Testis (tissue), 3 donors: ENCODE measurements around the gene CRIM1. TPM values are rescaled to one million over a fixed set of nuclear protein-coding genes. Genes with fewer than 3 reads are reported as not detected.

ENCODE experiments used
- DNase-seq: peaks from one replicate; pipeline ENCODE4 v3.0.0-alpha.2; 2019
- H3K27ac ChIP-seq, 2 donors: fragments of 200-600 bp; sonication (generic); one replicate each; pipeline ENCODE4 v1.5.1; 2019
- H3K27me3 ChIP-seq: fragments of 200-600 bp; sonication (generic); one replicate; pipeline ENCODE4 v1.5.1; 2019
- H3K36me3 ChIP-seq: fragments of 200-600 bp; sonication (generic); one replicate; pipeline ENCODE4 v1.5.1; 2017; ENCODE audit warnings: low read depth; ENCODE audit errors: missing control alignments
- H3K4me1 ChIP-seq: fragments of 200-600 bp; sonication (generic); one replicate; pipeline ENCODE4 v1.5.1; 2019
- H3K4me3 ChIP-seq, 2 donors: fragments of 200-600 bp; sonication (generic); one replicate each; pipeline ENCODE4 v1.5.1; 2017 to 2019
- H3K9me3 ChIP-seq: fragments of 200-600 bp; sonication (generic); one replicate; pipeline ENCODE4 v1.5.1; 2017
- POLR2A ChIP-seq: fragments of 450-650 bp; IDR thresholded peaks from one replicate; pipeline ENCODE4 v1.6.1; 2017; ENCODE audit warnings: antibody characterized with exemption, mild to moderate bottlenecking, moderate library complexity
- WGBS, 2 donors: methylation state at CpG; one replicate each; pipeline ENCODE4 v1.1.5; 2018; 5-methylcytosine and 5-hydroxymethylcytosine counted together
- intact Hi-C: fragments of 100-400 bp; cut with DNase I; formaldehyde crosslinking; loops from one replicate; pipeline ENCODE4 v1.15.1; 2023; ENCODE audit warnings: low total_unique reads
- polyA plus RNA-seq: library from polyadenylated mRNA; stranded (reverse); fragments of 350-450 nt; fragmentation: Illumina TruSeq; extraction: RNeasy Lipid Tissue Mini Kit (QIAGEN cat#74804); gene quantifications from one replicate; pipeline ENCODE4 v1.2.3, GENCODE V29; 2014; ENCODE audit warnings: low read depth, low replicate concordance; ENCODE audit not compliant: insufficient read depth
- total RNA-seq, 2 donors: library from RNA; depleted of rRNA; stranded (reverse); fragments of >200 nt; gene quantifications; one replicate each; pipeline ENCODE4 v1.2.3, GENCODE V29; 2016
- TF ChIP-seq, protein P1 (sequence below), 3 experiments: fragments of 450-650 bp in 2 of 3; fragments of 200-600 bp in 1 of 3; sonication (generic) in 1 of 3; IDR thresholded peaks; one replicate each; pipeline ENCODE4 v1.5.1; 2016 to 2019; ENCODE audit warnings: antibody characterized with exemption in 3 of 3, mild to moderate bottlenecking in 2 of 3, moderate library complexity in 1 of 3

The CRIM1 gene
- total and polyA plus RNA-seq, 3 donors from 2014 or later: 38.2 to 94.1 (median 68.4) TPM

DNA sequence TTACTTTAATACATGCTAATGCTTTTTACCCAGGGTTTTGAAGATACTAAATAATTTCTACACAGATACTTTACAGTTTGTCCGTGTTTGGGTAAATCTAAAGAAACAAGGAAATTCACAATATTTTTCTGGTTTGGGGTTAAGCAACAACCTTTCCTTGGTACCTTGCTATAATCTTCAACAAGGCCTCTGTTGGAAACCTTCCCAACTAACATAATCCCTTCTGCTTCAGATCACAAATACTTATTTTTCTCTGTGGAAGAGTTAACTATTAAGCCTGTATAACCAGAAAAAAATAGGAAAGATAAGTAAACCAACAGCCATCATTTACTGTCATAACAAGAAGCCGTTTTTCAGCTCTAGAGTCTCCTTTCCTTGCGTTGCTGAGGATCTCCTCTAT is 227.4 kb downstream of the CRIM1 start:
- Histone ChIP-seq H3K27me3 (no peaks in the 10 kb centered on the region), H3K27ac (no peak overlapping the region), H3K4me1 (no peaks in the 10 kb centered on the region), H3K36me3 (no peaks in the 10 kb centered on the region), H3K9me3 (no peaks in the 10 kb centered on the region), H3K4me3 (no peak overlapping the region)
- WGBS, 2 donors: 50 to 78% methylated on average over 3 of the region's 3 CpGs
- no peak for DNase-seq
- TF ChIP-seq, protein P1, sequence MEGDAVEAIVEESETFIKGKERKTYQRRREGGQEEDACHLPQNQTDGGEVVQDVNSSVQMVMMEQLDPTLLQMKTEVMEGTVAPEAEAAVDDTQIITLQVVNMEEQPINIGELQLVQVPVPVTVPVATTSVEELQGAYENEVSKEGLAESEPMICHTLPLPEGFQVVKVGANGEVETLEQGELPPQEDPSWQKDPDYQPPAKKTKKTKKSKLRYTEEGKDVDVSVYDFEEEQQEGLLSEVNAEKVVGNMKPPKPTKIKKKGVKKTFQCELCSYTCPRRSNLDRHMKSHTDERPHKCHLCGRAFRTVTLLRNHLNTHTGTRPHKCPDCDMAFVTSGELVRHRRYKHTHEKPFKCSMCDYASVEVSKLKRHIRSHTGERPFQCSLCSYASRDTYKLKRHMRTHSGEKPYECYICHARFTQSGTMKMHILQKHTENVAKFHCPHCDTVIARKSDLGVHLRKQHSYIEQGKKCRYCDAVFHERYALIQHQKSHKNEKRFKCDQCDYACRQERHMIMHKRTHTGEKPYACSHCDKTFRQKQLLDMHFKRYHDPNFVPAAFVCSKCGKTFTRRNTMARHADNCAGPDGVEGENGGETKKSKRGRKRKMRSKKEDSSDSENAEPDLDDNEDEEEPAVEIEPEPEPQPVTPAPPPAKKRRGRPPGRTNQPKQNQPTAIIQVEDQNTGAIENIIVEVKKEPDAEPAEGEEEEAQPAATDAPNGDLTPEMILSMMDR (IDR thresholded peaks at IDR 0.05): no peak
- TF ChIP-seq POLR2A: no peak
- intact Hi-C loops: no loop called here

DNA sequence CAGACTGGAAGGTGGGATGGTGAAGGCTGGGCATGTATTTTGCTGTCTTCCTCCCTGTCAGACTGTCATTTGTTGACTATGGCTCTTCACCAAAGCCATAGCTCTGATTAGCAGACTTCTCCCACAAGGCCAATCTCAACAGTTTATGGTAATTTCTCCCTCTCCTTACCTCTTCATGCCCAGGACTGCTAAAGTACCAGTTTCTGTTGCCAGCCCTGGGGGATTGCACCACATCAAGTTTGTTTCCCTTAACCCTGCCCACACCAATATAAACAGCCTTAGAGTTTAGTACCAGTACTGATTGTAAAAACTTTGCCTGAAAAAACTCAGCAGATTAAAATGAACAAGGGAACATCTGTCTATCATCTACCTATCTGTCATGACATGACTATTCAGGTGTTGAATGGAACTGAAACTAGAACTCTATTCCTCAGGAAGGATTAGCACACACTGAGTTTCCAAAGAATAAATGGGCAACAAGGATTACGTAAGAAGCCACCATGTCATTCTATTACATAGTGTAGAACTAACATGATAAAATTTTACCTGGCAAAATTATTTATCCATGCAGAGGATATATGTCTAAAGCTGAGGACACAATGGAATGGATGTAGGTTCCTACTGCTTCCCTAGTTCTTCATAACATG is 228.7 kb downstream of the CRIM1 start:
- 97 to 100% methylated on average over 1 of the region's 1 CpG for WGBS, 2 donors
- Histone ChIP-seq H3K4me3 (no peak overlapping the region), H3K36me3 (no peaks in the 10 kb centered on the region), H3K4me1 (no peaks in the 10 kb centered on the region), H3K27ac (no peak overlapping the region), H3K9me3 (no peaks in the 10 kb centered on the region), H3K27me3 (no peaks in the 10 kb centered on the region)
- DNase-seq: no peak
- TF ChIP-seq, protein P1 (IDR thresholded peaks at IDR 0.05): no peak
- TF ChIP-seq POLR2A: no peak
- intact Hi-C loops: no loop called here

- intact Hi-C loops: no loop called here
- no peak overlapping the region for H3K27ac ChIP-seq
- H3K36me3 ChIP-seq: no peaks in the 10 kb centered on the region
- H3K4me1 ChIP-seq: no peaks in the 10 kb centered on the region
- H3K4me3 ChIP-seq: no peak overlapping the region
- H3K9me3 ChIP-seq: no peaks in the 10 kb centered on the region
- DNase-seq: no peak
- TF ChIP-seq, protein P1 (IDR thresholded peaks at IDR 0.05): no peak
- no peak for TF ChIP-seq POLR2A
- WGBS, 2 donors: 92 to 98% methylated on average over 6 of the region's 6 CpGs
- no peaks in the 10 kb centered on the region for H3K27me3 ChIP-seq
Observed at GRCh38 chr2:36586672-36587071, 231.1 kb downstream of the CRIM1 start.

DNA sequence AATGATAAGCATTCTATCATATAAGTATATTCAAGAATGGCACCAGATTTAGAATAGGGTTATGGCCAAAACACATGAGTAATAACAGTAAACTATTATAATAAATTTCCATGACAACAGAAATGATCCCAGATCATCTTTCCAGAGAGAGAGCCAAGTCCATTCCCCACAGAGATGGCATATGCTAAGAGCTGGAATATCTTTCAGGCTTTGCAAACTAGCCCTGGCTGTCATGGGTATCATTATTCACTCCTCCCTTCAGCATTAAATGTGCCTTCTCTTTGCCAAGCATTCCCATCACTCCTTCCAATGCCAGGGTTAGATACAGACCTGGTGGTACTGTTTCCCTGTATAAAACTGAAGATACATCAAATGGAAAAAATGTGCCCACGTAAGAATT is 231.5 kb downstream of the CRIM1 start:
- Histone ChIP-seq H3K27me3 (no peaks in the 10 kb centered on the region), H3K9me3 (no peaks in the 10 kb centered on the region), H3K27ac (no peak overlapping the region), H3K36me3 (no peaks in the 10 kb centered on the region), H3K4me1 (no peaks in the 10 kb centered on the region), H3K4me3 (no peak overlapping the region)
- no peak for DNase-seq
- TF ChIP-seq POLR2A: no peak
- TF ChIP-seq, protein P1 (IDR thresholded peaks at IDR 0.05): no peak
- 96 to 98% methylated on average over 1 of the region's 1 CpG for WGBS, 2 donors
- intact Hi-C loops: no loop called here

DNA sequence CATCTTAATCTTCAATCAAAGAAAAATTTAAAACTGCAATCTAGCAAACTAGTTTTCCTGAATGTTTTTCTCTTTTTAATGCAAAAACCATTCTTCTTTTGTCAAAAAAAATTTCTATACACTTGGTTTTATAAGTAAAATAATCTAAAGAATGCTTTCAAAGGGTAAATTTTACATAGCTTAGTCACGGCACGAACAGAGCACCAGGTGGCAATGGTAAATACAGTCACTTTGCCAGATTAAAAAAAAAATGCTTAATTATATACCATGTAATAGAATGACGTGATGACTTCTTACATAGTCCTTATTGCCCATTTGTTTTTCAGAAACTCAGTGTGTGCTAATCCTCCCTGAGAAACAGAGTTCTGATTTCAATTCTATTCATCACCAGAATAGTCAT is 232.0 kb downstream of the CRIM1 start:
- WGBS, 2 donors: 87 to 95% methylated on average over 3 of the region's 3 CpGs
- intact Hi-C loops: no loop called here
- Histone ChIP-seq H3K4me1 (no peaks in the 10 kb centered on the region), H3K36me3 (no peaks in the 10 kb centered on the region), H3K27me3 (no peaks in the 10 kb centered on the region), H3K9me3 (no peaks in the 10 kb centered on the region), H3K4me3 (no peak overlapping the region), H3K27ac (no peak overlapping the region)
- no peak for TF ChIP-seq POLR2A
- TF ChIP-seq, protein P1 (IDR thresholded peaks at IDR 0.05): no peak
- no peak for DNase-seq
